MCF 10A (cell line): ENCODE measurements around the gene TMEM203. TPM values are rescaled to one million over a fixed set of nuclear protein-coding genes. Genes with fewer than 3 reads are reported as not detected.

ENCODE experiments used
- BruUV-seq: library from RNA; stranded (reverse); fragments of 400-500 nt; replicated peaks from 2 replicates; lab custom pipeline; 2021; lab: Mats Ljungman, UMichigan
- CTCF ChIA-PET: fragments of 300-600 bp; sonication (Branson Sonifier 250); formaldehyde crosslinking; extraction: SDS; loops from one replicate; lab custom pipeline; 2021; ENCODE audit warnings: antibody characterized with exemption, inconsistent platforms; lab: Yijun Ruan, JAX
- POLR2A ChIA-PET: fragments of 300-600, 350-650 bp; sonication (Branson Sonifier 250); formaldehyde crosslinking; extraction: SDS; loops from one replicate; lab custom pipeline; 2020; ENCODE audit warnings: antibody characterized with exemption, inconsistent platforms; lab: Yijun Ruan, JAX
- DNase-seq: peaks from one replicate; pipeline ENCODE4 v3.0.0-alpha.2; 2018; ENCODE audit not compliant: unreplicated experiment
- H3K27ac Mint-ChIP-seq: one replicate; pipeline ENCODE4 v1.8.0; 2022; ENCODE audit warnings: mild to moderate bottlenecking, low read depth, mixed read lengths; ENCODE audit not compliant: unreplicated experiment
- H3K27me3 Mint-ChIP-seq: one replicate; pipeline ENCODE4 v1.8.0; 2022; ENCODE audit warnings: mixed read lengths; ENCODE audit not compliant: insufficient read depth, unreplicated experiment
- H3K36me3 Mint-ChIP-seq: one replicate; pipeline ENCODE4 v1.8.0; 2022; ENCODE audit warnings: mild to moderate bottlenecking, moderate library complexity, mixed read lengths; ENCODE audit not compliant: insufficient read depth, unreplicated experiment
- H3K4me1 Mint-ChIP-seq: one replicate; pipeline ENCODE4 v1.8.0; 2022; ENCODE audit warnings: mixed read lengths; ENCODE audit not compliant: insufficient read depth, unreplicated experiment
- H3K4me3 Mint-ChIP-seq: one replicate; pipeline ENCODE4 v1.8.0; 2022; ENCODE audit warnings: mild to moderate bottlenecking, moderate library complexity, mixed read lengths; ENCODE audit not compliant: unreplicated experiment
- H3K9me3 Mint-ChIP-seq: one replicate; pipeline ENCODE4 v1.8.0; 2022; ENCODE audit warnings: mixed read lengths; ENCODE audit not compliant: unreplicated experiment
- intact Hi-C: fragments of 100-400 bp; cut with micrococcal nuclease; formaldehyde crosslinking; loops from 2 replicates; pipeline ENCODE4 v1.14.1; 2022
- total RNA-seq: library from RNA; stranded (reverse); gene quantifications from 2 replicates; pipeline ENCODE4 v1.2.3, GENCODE V29; 2022
- TF ChIP-seq, protein P1 (sequence below): fragments of 200-600 bp; IDR thresholded peaks from one replicate; pipeline ENCODE4 v1.8.0; 2022; ENCODE audit warnings: antibody characterized with exemption, mild to moderate bottlenecking; ENCODE audit not compliant: unreplicated experiment

TMEM203 gene
- total RNA-seq, 1 experiment from 2014 or later = 31.4 TPM

DNA sequence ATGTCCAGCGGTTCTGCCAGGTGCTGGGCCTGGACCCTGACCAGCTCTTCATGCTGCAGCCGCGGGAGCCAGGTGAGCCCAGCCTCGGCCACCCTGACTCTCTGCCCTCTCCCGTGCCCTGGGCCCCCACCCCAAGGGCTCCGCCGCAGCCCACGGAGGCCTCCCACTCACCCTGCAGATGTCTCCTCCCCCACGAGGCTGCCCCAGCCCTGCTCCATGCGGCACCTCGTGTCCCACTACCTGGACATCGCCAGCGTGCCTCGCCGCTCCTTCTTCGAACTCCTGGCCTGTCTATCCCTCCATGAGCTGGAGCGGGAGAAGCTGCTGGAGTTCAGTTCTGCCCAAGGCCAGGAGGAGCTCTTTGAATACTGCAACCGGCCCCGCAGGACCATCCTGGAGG is 9.2 kb upstream of the TMEM203 start:
- BruUV-seq = no TSS peak
- Mint-ChIP-seq H3K4me3 (no peak overlapping the region), H3K9me3 (no peaks in the 10 kb centered on the region), H3K27ac (no peak overlapping the region), H3K4me1 (peaks cover 5% of the 10 kb centered on the region), H3K27me3 (no peaks in the 10 kb centered on the region), H3K36me3 (peaks cover 17% of the 10 kb centered on the region)
- no peak for DNase-seq
- intact Hi-C loops = no loop called here
- ChIA-PET POLR2A (interaction anchor here (1.2 to 3.8 kb wide), 2 partner anchors 9 kb away, joined by 3 to 38 read pairs; partner anchors contain the start of genes NDOR1 and TMEM203), CTCF (interaction anchor here (0.6 kb wide), 1 partner anchor 185 kb away, joined by 3 read pairs; no protein-coding TSS in a partner anchor)
- TF ChIP-seq, protein P1, sequence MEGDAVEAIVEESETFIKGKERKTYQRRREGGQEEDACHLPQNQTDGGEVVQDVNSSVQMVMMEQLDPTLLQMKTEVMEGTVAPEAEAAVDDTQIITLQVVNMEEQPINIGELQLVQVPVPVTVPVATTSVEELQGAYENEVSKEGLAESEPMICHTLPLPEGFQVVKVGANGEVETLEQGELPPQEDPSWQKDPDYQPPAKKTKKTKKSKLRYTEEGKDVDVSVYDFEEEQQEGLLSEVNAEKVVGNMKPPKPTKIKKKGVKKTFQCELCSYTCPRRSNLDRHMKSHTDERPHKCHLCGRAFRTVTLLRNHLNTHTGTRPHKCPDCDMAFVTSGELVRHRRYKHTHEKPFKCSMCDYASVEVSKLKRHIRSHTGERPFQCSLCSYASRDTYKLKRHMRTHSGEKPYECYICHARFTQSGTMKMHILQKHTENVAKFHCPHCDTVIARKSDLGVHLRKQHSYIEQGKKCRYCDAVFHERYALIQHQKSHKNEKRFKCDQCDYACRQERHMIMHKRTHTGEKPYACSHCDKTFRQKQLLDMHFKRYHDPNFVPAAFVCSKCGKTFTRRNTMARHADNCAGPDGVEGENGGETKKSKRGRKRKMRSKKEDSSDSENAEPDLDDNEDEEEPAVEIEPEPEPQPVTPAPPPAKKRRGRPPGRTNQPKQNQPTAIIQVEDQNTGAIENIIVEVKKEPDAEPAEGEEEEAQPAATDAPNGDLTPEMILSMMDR = no peak

DNA sequence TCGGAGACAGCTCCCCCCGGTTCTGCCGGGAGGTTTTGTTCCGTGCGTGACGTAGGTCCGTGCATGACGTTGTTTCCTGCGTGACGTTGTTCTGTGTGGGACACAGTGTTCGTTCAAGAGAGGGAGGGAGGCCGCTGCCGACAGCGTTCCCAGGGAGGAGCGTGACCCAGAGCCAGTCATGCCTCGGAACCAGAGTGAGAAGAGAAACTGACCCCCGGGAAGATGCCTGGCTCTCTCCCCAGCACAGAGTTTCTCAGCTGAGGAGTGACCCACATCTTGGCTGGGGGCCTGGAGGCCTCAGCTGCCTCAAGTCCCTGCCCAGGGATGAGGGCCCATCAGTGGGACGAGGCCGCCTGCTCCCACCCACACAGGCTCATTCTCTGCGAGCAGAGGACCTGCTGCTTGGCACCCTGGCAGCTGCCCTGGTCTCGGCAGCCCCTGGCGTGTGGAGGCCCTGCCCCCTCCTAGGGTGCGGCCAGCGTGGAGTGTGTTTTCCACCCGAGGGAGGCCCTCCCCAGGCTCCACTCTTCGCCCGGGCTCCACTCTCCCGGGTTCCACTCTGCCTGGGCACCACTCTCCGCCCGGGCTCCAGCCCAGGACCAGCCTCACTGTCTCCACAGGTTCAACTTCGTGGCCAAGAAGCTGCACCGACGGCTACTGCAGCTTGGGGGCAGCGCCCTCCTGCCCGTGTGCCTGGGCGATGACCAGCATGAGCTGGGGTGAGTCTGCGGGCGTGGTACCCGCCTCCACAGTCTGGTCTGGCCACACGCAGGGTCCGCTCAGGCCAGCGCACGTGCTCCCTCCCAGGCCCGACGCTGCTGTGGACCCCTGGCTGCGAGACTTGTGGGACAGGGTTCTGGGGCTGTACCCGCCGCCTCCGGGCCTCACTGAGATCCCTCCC is 8.0 kb upstream of the TMEM203 start:
- no peaks in the 10 kb centered on the region for H3K27me3 Mint-ChIP-seq
- H3K4me1 Mint-ChIP-seq = peaks cover 5% of the 10 kb centered on the region
- TF ChIP-seq, protein P1 = peak; percentile 26
- peaks cover 29% of the 10 kb centered on the region for H3K36me3 Mint-ChIP-seq
- intact Hi-C loops = no loop called here
- H3K4me3 Mint-ChIP-seq = no peak overlapping the region
- DNase-seq = no peak
- ChIA-PET CTCF (no interaction called here), POLR2A (interaction anchor here (0.8 kb wide), 1 partner anchor 114 kb away, joined by 3 read pairs; no protein-coding TSS in a partner anchor)
- H3K27ac Mint-ChIP-seq = no peak overlapping the region
- BruUV-seq = no TSS peak
- no peaks in the 10 kb centered on the region for H3K9me3 Mint-ChIP-seq

DNA sequence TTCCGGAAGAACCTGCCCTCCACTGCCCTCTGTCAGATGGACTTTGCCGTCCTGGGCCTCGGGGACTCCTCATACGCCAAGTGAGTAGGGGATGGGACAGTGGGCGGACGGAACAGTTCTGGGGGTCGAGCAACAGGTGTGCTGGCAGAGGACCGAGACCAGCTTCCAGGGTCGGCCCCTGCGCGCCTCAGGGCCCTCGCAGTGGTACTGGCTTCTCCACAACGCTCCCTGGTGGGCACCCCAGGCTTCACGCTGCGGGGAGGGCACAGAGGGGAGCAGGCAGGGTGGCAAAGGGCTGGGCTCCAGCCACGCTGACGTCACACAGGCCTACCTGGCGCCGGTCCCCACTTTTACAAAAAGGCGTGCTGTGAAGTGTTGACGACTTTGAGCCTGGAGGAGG is 7.1 kb upstream of the TMEM203 start:
- DNase-seq = no peak
- Mint-ChIP-seq H3K27me3 (no peaks in the 10 kb centered on the region), H3K27ac (no peak overlapping the region), H3K36me3 (peaks cover 38% of the 10 kb centered on the region), H3K4me3 (no peak overlapping the region), H3K4me1 (peaks cover 7% of the 10 kb centered on the region), H3K9me3 (no peaks in the 10 kb centered on the region)
- no TSS peak for BruUV-seq
- ChIA-PET POLR2A (no interaction called here), CTCF (no interaction called here)
- TF ChIP-seq, protein P1 = no peak
- intact Hi-C loops = no loop called here

DNA sequence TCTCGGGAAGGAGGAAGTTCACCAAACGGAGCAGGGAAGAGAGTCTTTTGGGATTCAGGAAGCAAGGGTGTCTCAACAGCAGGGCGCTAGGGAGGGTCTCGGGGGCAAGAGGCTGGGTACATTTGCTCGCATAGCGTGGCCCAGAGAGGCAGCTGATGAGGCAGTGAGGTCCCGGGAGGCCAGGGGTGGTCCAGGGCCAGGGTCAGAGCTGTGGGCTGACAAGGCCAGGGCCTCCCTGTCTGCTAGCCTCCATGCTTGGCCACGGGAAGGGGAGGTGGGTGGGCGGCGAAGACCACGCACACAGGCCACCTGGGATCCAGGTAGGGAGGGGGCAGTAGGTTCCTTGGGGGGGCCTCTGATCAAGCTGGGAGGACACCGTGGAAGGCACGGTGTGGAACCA is 6.1 kb upstream of the TMEM203 start:
- Mint-ChIP-seq H3K27ac (no peak overlapping the region), H3K36me3 (peaks cover 43% of the 10 kb centered on the region), H3K27me3 (no peaks in the 10 kb centered on the region), H3K9me3 (no peaks in the 10 kb centered on the region), H3K4me1 (peaks cover 12% of the 10 kb centered on the region), H3K4me3 (no peak overlapping the region)
- no TSS peak for BruUV-seq
- DNase-seq = no peak
- POLR2A ChIA-PET = interaction anchor here (1.0 to 1.6 kb wide), 2 partner anchors 11 to 1305 kb away, joined by 3 to 4 read pairs; no protein-coding TSS in a partner anchor
- TF ChIP-seq, protein P1 = no peak
- CTCF ChIA-PET = no interaction called here
- intact Hi-C loops = no loop called here
